Measurements from ENCODE around the gene RIOX2. TPM values are rescaled to one million over a fixed set of nuclear protein-coding genes. Genes with fewer than 3 reads are reported as not detected.
A peak's percentile ranks its signal among the peaks of the same experiment; 100 is the strongest.

Gene RIOX2
- total RNA-seq, 1 donor from 2014 or later = 20.2 TPM

GRCh38 chr3:97958796-97959195 is 13.4 kb downstream of the RIOX2 start:
- Mint-ChIP-seq H3K36me3 (ENCODE audit: low read depth, unreplicated experiment) (peaks cover 5% of the 10 kb centered on the region), H3K27ac (ENCODE audit: unreplicated experiment) (no peak overlapping the region), H3K27me3 (ENCODE audit: low read depth, unreplicated experiment) (no peaks in the 10 kb centered on the region), H3K4me3 (ENCODE audit: unreplicated experiment) (no peak overlapping the region), H3K9me3 (ENCODE audit: unreplicated experiment) (no peaks in the 10 kb centered on the region), H3K4me1 (ENCODE audit: low read depth, unreplicated experiment) (no peaks in the 10 kb centered on the region)
- peaks cover 26% of the 10 kb centered on the region for H4K20me1 ChIP-seq (ENCODE audit: insufficient read depth, low read length)
- FAIRE-seq = no peak
- peaks cover 24% of the 10 kb centered on the region for H3K79me2 ChIP-seq (ENCODE audit: insufficient read depth, low read length)
- peak overlapping the region; percentile 39 for H3K4me2 ChIP-seq (ENCODE audit: low read length)
- H3K4me3 ChIP-seq (ENCODE audit: insufficient read depth, low read depth, low read length) = no peak overlapping the region
- H3K36me3 ChIP-seq (ENCODE audit: insufficient read depth, low read length) = peaks cover 12% of the 10 kb centered on the region
- H3K4me1 ChIP-seq (ENCODE audit: insufficient read depth, low read length) = peaks cover 10% of the 10 kb centered on the region
- no peak overlapping the region for H3K9ac ChIP-seq (ENCODE audit: low read length)
- peak overlapping the region; percentile 23 for H3K27ac ChIP-seq (ENCODE audit: low read depth, low read length)
- no peaks in the 10 kb centered on the region for H3K9me3 ChIP-seq (ENCODE audit: insufficient read depth, low read depth, low read length)
- no peak for DNase-seq (ENCODE audit: low read depth)
- no peak for TF ChIP-seq EZH2 (IDR thresholded peaks at IDR 0.05; ENCODE audit: insufficient read depth, low read length)
- no peak for TF ChIP-seq CTCF (IDR thresholded peaks at IDR 0.05; ENCODE audit: insufficient read depth, low read depth, low read length)
- H2AFZ ChIP-seq (ENCODE audit: low read depth, low read length) = no peak overlapping the region
- H3K27me3 ChIP-seq (ENCODE audit: insufficient read depth, low read length) = no peaks in the 10 kb centered on the region

GRCh38 chr3:97958396-97958795 is 13.8 kb downstream of the RIOX2 start:
- H3K9me3 Mint-ChIP-seq (ENCODE audit: unreplicated experiment) = no peaks in the 10 kb centered on the region

More at GRCh38 chr3:97958396-97958795, 13.8 kb downstream of the RIOX2 start:
- Mint-ChIP-seq H3K4me3 (ENCODE audit: unreplicated experiment) (no peak overlapping the region), H3K4me1 (ENCODE audit: low read depth, unreplicated experiment) (no peaks in the 10 kb centered on the region), H3K27me3 (ENCODE audit: low read depth, unreplicated experiment) (no peaks in the 10 kb centered on the region), H3K27ac (ENCODE audit: unreplicated experiment) (no peak overlapping the region), H3K36me3 (ENCODE audit: low read depth, unreplicated experiment) (peaks cover 5% of the 10 kb centered on the region)
- Histone ChIP-seq H3K27ac (ENCODE audit: low read depth, low read length) (peak overlapping the region; percentile 23), H3K4me2 (ENCODE audit: low read length) (peak overlapping the region; percentile 39), H3K79me2 (ENCODE audit: insufficient read depth, low read length) (peaks cover 20% of the 10 kb centered on the region), H3K9ac (ENCODE audit: low read length) (no peak overlapping the region), H3K9me3 (ENCODE audit: insufficient read depth, low read depth, low read length) (no peaks in the 10 kb centered on the region), H3K4me3 (ENCODE audit: insufficient read depth, low read depth, low read length) (no peak overlapping the region), H2AFZ (ENCODE audit: low read depth, low read length) (no peak overlapping the region), H3K27me3 (ENCODE audit: insufficient read depth, low read length) (no peaks in the 10 kb centered on the region), H3K36me3 (ENCODE audit: insufficient read depth, low read length) (peaks cover 12% of the 10 kb centered on the region), H3K4me1 (ENCODE audit: insufficient read depth, low read length) (peaks cover 10% of the 10 kb centered on the region), H4K20me1 (ENCODE audit: insufficient read depth, low read length) (peaks cover 26% of the 10 kb centered on the region)
- TF ChIP-seq CTCF (IDR thresholded peaks at IDR 0.05; ENCODE audit: insufficient read depth, low read depth, low read length) = no peak
- no peak for TF ChIP-seq EZH2 (IDR thresholded peaks at IDR 0.05; ENCODE audit: insufficient read depth, low read length)
- FAIRE-seq (no peak), DNase-seq (ENCODE audit: low read depth) (peak; percentile 38)
